Keratinocyte (primary cell): Measurements from ENCODE around the gene CD3G. TPM values are rescaled to one million over a fixed set of nuclear protein-coding genes. Genes with fewer than 3 reads are reported as not detected.

Experiments used
- DNase-seq: peaks from one replicate; pipeline ENCODE4 v3.0.0-alpha.2; 2011; ENCODE audit warnings: low read depth, missing footprints, low spot score
- FAIRE-seq: peaks from 2 replicates; lab custom pipeline; 2011; peaks lifted over from hg19 to GRCh38; lab: Jason Lieb, UNC
- H2AFZ ChIP-seq: 2 replicates; pipeline ENCODE4 v1.6.0; 2012; ENCODE audit warnings: low read length, control low read depth, inconsistent platforms; ENCODE audit not compliant: control insufficient read depth
- H3K27ac ChIP-seq: 2 replicates; pipeline ENCODE4 v1.5.1; 2011; ENCODE audit warnings: low read length; ENCODE audit not compliant: control insufficient read depth, insufficient read depth
- H3K27me3 ChIP-seq: 3 replicates; pipeline ENCODE4 v1.6.0; 2011; ENCODE audit warnings: low read length; ENCODE audit not compliant: control insufficient read depth, insufficient read depth; ENCODE audit errors: extremely low read depth
- H3K36me3 ChIP-seq, 2 experiments: 2 replicates in 1 of 2; 3 replicates in 1 of 2; pipeline ENCODE4 v1.5.1; 2011; ENCODE audit warnings: low read length in 2 of 2, mild to moderate bottlenecking in 1 of 2; ENCODE audit not compliant: control insufficient read depth in 2 of 2, insufficient read depth in 2 of 2; ENCODE audit errors: extremely low read depth in 1 of 2
- H3K4me1 ChIP-seq: 3 replicates; pipeline ENCODE4 v1.5.1; 2011; ENCODE audit warnings: low read length; ENCODE audit not compliant: control insufficient read depth, insufficient read depth; ENCODE audit errors: extremely low read depth
- H3K4me2 ChIP-seq: 3 replicates; pipeline ENCODE4 v1.6.0; 2011; ENCODE audit warnings: low read depth, low read length; ENCODE audit not compliant: control insufficient read depth, insufficient read depth; ENCODE audit errors: extremely low read depth
- H3K4me3 ChIP-seq, 3 experiments: fragments of 200-600 bp in 1 of 3; sonication (generic) in 1 of 3; 2 replicates in 2 of 3; 3 replicates in 1 of 3; pipeline ENCODE4 v1.5.1; 2011 to 2016; ENCODE audit warnings: low read length in 3 of 3, mild to moderate bottlenecking in 3 of 3, control low read depth in 2 of 3, inconsistent platforms in 1 of 3, low read depth in 1 of 3, mixed read lengths in 1 of 3, mixed run types in 1 of 3, moderate library complexity in 1 of 3; ENCODE audit not compliant: control insufficient read depth in 2 of 3, insufficient read depth in 2 of 3; ENCODE audit errors: extremely low read depth in 1 of 3
- H3K79me2 ChIP-seq: 2 replicates; pipeline ENCODE4 v1.6.0; 2012; ENCODE audit warnings: low read length; ENCODE audit not compliant: control insufficient read depth, insufficient read depth
- H3K9ac ChIP-seq: 3 replicates; pipeline ENCODE4 v1.6.0; 2011; ENCODE audit warnings: low read length; ENCODE audit not compliant: control insufficient read depth, insufficient read depth; ENCODE audit errors: extremely low read depth
- H3K9me1 ChIP-seq: 3 replicates; pipeline ENCODE4 v1.6.0; 2011; ENCODE audit warnings: low read length; ENCODE audit not compliant: control insufficient read depth, insufficient read depth; ENCODE audit errors: extremely low read depth
- H3K9me3 ChIP-seq: 2 replicates; pipeline ENCODE4 v1.5.1; 2012; ENCODE audit warnings: low read depth, low read length; ENCODE audit not compliant: control insufficient read depth
- H4K20me1 ChIP-seq: 3 replicates; pipeline ENCODE4 v1.6.0; 2011; ENCODE audit warnings: low read length; ENCODE audit not compliant: control insufficient read depth, insufficient read depth; ENCODE audit errors: extremely low read depth
- CTCF ChIP-seq, 3 experiments: IDR thresholded peaks in 1 of 3; conservative IDR thresholded peaks in 1 of 3; optimal IDR thresholded peaks in 1 of 3; 2 replicates in 2 of 3; 3 replicates in 1 of 3; pipeline versions ENCODE3 to v1.5.1; 2011; ENCODE audit warnings: low read length in 3 of 3, mild to moderate bottlenecking in 3 of 3, moderate library complexity in 2 of 3, control low read depth in 1 of 3, inconsistent platforms in 1 of 3; ENCODE audit not compliant: insufficient read depth in 2 of 3; ENCODE audit errors: extremely low read depth in 1 of 3
- EZH2 ChIP-seq: IDR thresholded peaks from one replicate; pipeline ENCODE4 v1.6.1; 2012; ENCODE audit warnings: inconsistent platforms, mild to moderate bottlenecking, low read length, moderate library complexity
- dilution Hi-C: fragments of 300-500 bp; cut with MboI; formaldehyde crosslinking; loops from one replicate; pipeline ENCODE4 v1.7.0; 2020; ENCODE audit warnings: low sequenced_read_pairs; ENCODE audit not compliant: extremely low pct_ligation_motif_present
- polyA plus RNA-seq, 5 experiments: library from polyadenylated mRNA; depleted of rRNA in 3 of 5; stranded (reverse) in 3 of 5; stranded (forward) in 1 of 5; unstranded in 1 of 5; fragments of >200 nt; gene quantifications; 1 replicate in 1 of 5; 2 replicates in 3 of 5; 3 replicates in 1 of 5; pipeline versions ENCODE4 v1.2.1 to v1.2.3, GENCODE V29; 2011 to 2012; ENCODE audit warnings: missing spikeins in 2 of 5, low read depth in 1 of 5, low replicate concordance in 1 of 5

CD3G gene
- polyA plus RNA-seq, 1 donor (not counting 4 experiments of a cell fraction or from before 2014, with no cell fraction given): not detected

- no peak overlapping the region for H3K4me3 ChIP-seq
- H3K9me1 ChIP-seq: no peaks in the 10 kb centered on the region
- no peaks in the 10 kb centered on the region for H3K4me1 ChIP-seq
- dilution Hi-C loops: no loop called here
- H3K27me3 ChIP-seq: no peaks in the 10 kb centered on the region
- TF ChIP-seq EZH2: no peak
- no peak for TF ChIP-seq CTCF (optimal IDR thresholded peaks at IDR 0.05 in 1 of 3, IDR thresholded peaks at IDR 0.05 in 1 of 3, conservative IDR thresholded peaks at IDR 0.05 in 1 of 3; ENCODE audit: extremely low read depth in 1 of 3, insufficient read depth in 2 of 3, low read length in 3 of 3)
- H3K79me2 ChIP-seq: peaks cover 11% of the 10 kb centered on the region
- H4K20me1 ChIP-seq: no peaks in the 10 kb centered on the region
- H3K9me3 ChIP-seq: no peaks in the 10 kb centered on the region
- no peak overlapping the region for H3K9ac ChIP-seq
- FAIRE-seq (no peak), DNase-seq (no peak)
- no peak overlapping the region for H3K4me2 ChIP-seq
- H2AFZ ChIP-seq: no peak overlapping the region
- peaks cover 11 to 13% of the 10 kb centered on the region in 2 experiments for H3K36me3 ChIP-seq
- H3K27ac ChIP-seq: no peak overlapping the region
Observed at GRCh38 chr11:118397448-118397847, 53.3 kb downstream of the CD3G start.

- Histone ChIP-seq H3K4me1 (peaks cover 8% of the 10 kb centered on the region), H3K9me3 (no peaks in the 10 kb centered on the region), H3K9ac (no peak overlapping the region), H3K4me3 (no peak overlapping the region), H4K20me1 (no peaks in the 10 kb centered on the region), H3K27ac (peak overlapping the region; percentile 7), H3K79me2 (peaks cover 26% of the 10 kb centered on the region), H3K4me2 (no peak overlapping the region), H3K36me3 (peaks cover 8 to 13% of the 10 kb centered on the region in 2 experiments), H3K27me3 (no peaks in the 10 kb centered on the region), H3K9me1 (no peaks in the 10 kb centered on the region), H2AFZ (no peak overlapping the region)
- no peak for DNase-seq
- dilution Hi-C loops: no loop called here
- no peak for TF ChIP-seq EZH2
- TF ChIP-seq CTCF (optimal IDR thresholded peaks at IDR 0.05 in 1 of 3, IDR thresholded peaks at IDR 0.05 in 1 of 3, conservative IDR thresholded peaks at IDR 0.05 in 1 of 3; ENCODE audit: extremely low read depth in 1 of 3, insufficient read depth in 2 of 3, low read length in 3 of 3): no peak
- no peak for FAIRE-seq
Observed at GRCh38 chr11:118398791-118399559, 54.8 kb downstream of the CD3G start.
